ENCODE data around the gene HDAC4. TPM values are rescaled to one million over a fixed set of nuclear protein-coding genes. Genes with fewer than 3 reads are reported as not detected.

Gene HDAC4
- polyA plus RNA-seq, 1 experiment, result 8.9 TPM

GRCh38 chr2:239034561-239035341 is 366.1 kb downstream of the HDAC4 start:
- ChIA-PET POLR2A (no interaction called here), CTCF (interaction anchor here (1.0 kb wide), 1 partner anchor 801 kb away, joined by 3 read pairs; no protein-coding TSS in a partner anchor)
- no peak for TF ChIP-seq CTCF (IDR thresholded peaks at IDR 0.05; ENCODE audit: low read depth, low read length)

GRCh38 chr2:239033801-239034560 is 366.8 kb downstream of the HDAC4 start:
- H3K9me3 ChIP-seq (ENCODE audit: control insufficient read depth, insufficient read depth, low read length), result no peaks in the 10 kb centered on the region; the same call in 1 of the 2 replicates
- TF ChIP-seq CTCF (IDR thresholded peaks at IDR 0.05; ENCODE audit: low read depth, low read length), result no peak
- POLR2A ChIA-PET, result interaction anchor here (1.0 kb wide), 1 partner anchor 958 kb away, joined by 3 read pairs; no protein-coding TSS in a partner anchor
- H3K4me3 ChIP-seq (ENCODE audit: low read depth, low read length), result no peak overlapping the region
- CTCF ChIA-PET, result interaction anchor here (1.0 kb wide), 2 partner anchors 248 to 958 kb away, joined by 3 to 7 read pairs; no protein-coding TSS in a partner anchor
- DNase-seq (ENCODE audit: low read depth, low spot score), result no peak
- no peak overlapping the region for H3K27ac ChIP-seq (ENCODE audit: low read depth, low read length)
- peaks cover 11% of the 10 kb centered on the region for H3K27me3 ChIP-seq (ENCODE audit: control insufficient read depth, insufficient read depth, low read length)

More at GRCh38 chr2:239034561-239035341, 366.1 kb downstream of the HDAC4 start:
- Histone ChIP-seq H3K27ac (ENCODE audit: low read depth, low read length) (no peak overlapping the region), H3K4me3 (ENCODE audit: low read depth, low read length) (no peak overlapping the region), H3K27me3 (ENCODE audit: control insufficient read depth, insufficient read depth, low read length) (peaks cover 6% of the 10 kb centered on the region), H3K9me3 (ENCODE audit: control insufficient read depth, insufficient read depth, low read length) (no peaks in the 10 kb centered on the region; the same call in 1 of the 2 replicates)
- DNase-seq (ENCODE audit: low read depth, low spot score), result no peak

- no peaks in the 10 kb centered on the region; the same call in 1 of the 2 replicates for H3K9me3 ChIP-seq (ENCODE audit: control insufficient read depth, insufficient read depth, low read length)
- no peak overlapping the region for H3K4me3 ChIP-seq (ENCODE audit: low read depth, low read length)
- ChIA-PET POLR2A (no interaction called here), CTCF (interaction anchor here (0.6 kb wide), 1 partner anchor 962 kb away, joined by 3 read pairs; no protein-coding TSS in a partner anchor)
- H3K27me3 ChIP-seq (ENCODE audit: control insufficient read depth, insufficient read depth, low read length), result peaks cover 15% of the 10 kb centered on the region
- no peak for DNase-seq (ENCODE audit: low read depth, low spot score)
- H3K27ac ChIP-seq (ENCODE audit: low read depth, low read length), result no peak overlapping the region
- no peak for TF ChIP-seq CTCF (IDR thresholded peaks at IDR 0.05; ENCODE audit: low read depth, low read length)
Measured at GRCh38 chr2:239029958-239030357, 370.9 kb downstream of the HDAC4 start.

GRCh38 chr2:239028253-239028619 is 372.6 kb downstream of the HDAC4 start:
- TF ChIP-seq CTCF (IDR thresholded peaks at IDR 0.05; ENCODE audit: low read depth, low read length), result no peak
- no peak overlapping the region for H3K4me3 ChIP-seq (ENCODE audit: low read depth, low read length)
- H3K27ac ChIP-seq (ENCODE audit: low read depth, low read length), result no peak overlapping the region
- DNase-seq (ENCODE audit: low read depth, low spot score), result no peak
- peaks cover 15% of the 10 kb centered on the region for H3K27me3 ChIP-seq (ENCODE audit: control insufficient read depth, insufficient read depth, low read length)
- POLR2A ChIA-PET, result no interaction called here
- CTCF ChIA-PET, result no interaction called here
- H3K9me3 ChIP-seq (ENCODE audit: control insufficient read depth, insufficient read depth, low read length), result no peaks in the 10 kb centered on the region; the same call in 1 of the 2 replicates

All from AG04450 (cell line).